K562 (cell line): Measurements from ENCODE around the gene ANKRD13B. TPM values are rescaled to one million over a fixed set of nuclear protein-coding genes. Genes with fewer than 3 reads are reported as not detected.

Experiments used
- E2F4 ChIP-seq: sonication (generic); formaldehyde crosslinking; IDR thresholded peaks from 2 replicates; pipeline ENCODE4 v1.8.0; 2022; ENCODE audit warnings: mild to moderate bottlenecking, low read depth, missing genetic modification reagents
- FOS ChIP-seq: IDR thresholded peaks from 3 replicates; pipeline ENCODE4 v1.6.1; 2011; ENCODE audit not compliant: insufficient read length; ENCODE audit errors: extremely low read depth
- MYNN ChIP-seq, 2 experiments: sonication (generic); formaldehyde crosslinking in 1 of 2; IDR thresholded peaks; 2 replicates each; pipeline versions ENCODE4 v1.5.0 to v1.6.1; 2016 to 2020; ENCODE audit warnings: antibody characterized with exemption in 1 of 2, missing genetic modification reagents in 1 of 2
- SREBF2 ChIP-seq: sonication (generic); formaldehyde crosslinking; IDR thresholded peaks from 2 replicates; pipeline ENCODE4 v1.4.0; 2020; ENCODE audit warnings: mild to moderate bottlenecking, missing genetic modification reagents
- UBTF ChIP-seq, 2 experiments: IDR thresholded peaks; 2 replicates each; pipeline ENCODE4 v1.6.1; 2012; ENCODE audit warnings: improper control_type of control experiment in 2 of 2, low read depth in 2 of 2, low read length in 2 of 2, borderline replicate concordance in 1 of 2
- YY1 ChIP-seq, 3 experiments: IDR thresholded peaks; 2 replicates each; pipeline ENCODE4 v1.6.1; 2011; ENCODE audit warnings: low read length in 2 of 3, mild to moderate bottlenecking in 2 of 3, moderate library complexity in 2 of 3, borderline replicate concordance in 1 of 3, control low read depth in 1 of 3, low read depth in 1 of 3; ENCODE audit not compliant: insufficient read depth in 3 of 3, insufficient replicate concordance in 2 of 3, control insufficient read depth in 1 of 3, insufficient read length in 1 of 3; ENCODE audit errors: extremely low read depth in 1 of 3
- ZNF699 ChIP-seq: fragments of 250-450 bp; sonication (Bioruptor Pico); IDR thresholded peaks from 2 replicates; pipeline ENCODE4 v1.8.0; 2021; ENCODE audit warnings: mild to moderate bottlenecking, moderate library complexity; ENCODE audit not compliant: insufficient replicate concordance
- ZNF76 ChIP-seq: fragments of 250-450 bp; sonication (Bioruptor Pico); IDR thresholded peaks from 2 replicates; pipeline ENCODE4 v1.4.0; 2020; ENCODE audit warnings: mild to moderate bottlenecking, moderate library complexity, borderline replicate concordance
- polyA plus RNA-seq, 8 experiments: library from polyadenylated mRNA; depleted of rRNA in 4 of 8; stranded (reverse) in 5 of 8; unstranded in 3 of 8; fragments of >200 nt; fragmentation: Nextera tagmentation in 2 of 8; fragmentation: Illumina TruSeq in 1 of 8; extraction: Ambion mirVana in 2 of 8; extraction: Trizol in 1 of 8; gene quantifications; 2 replicates each; pipeline versions ENCODE4 v1.2.1 to v1.2.3, GENCODE V29; 2011 to 2014; ENCODE audit warnings: inconsistent platforms in 1 of 8, missing spikeins in 1 of 8
- total RNA-seq, 7 experiments: library from RNA; depleted of rRNA in 6 of 7; stranded (reverse); fragments of >200 nt in 6 of 7; fragmentation: Illumina TruSeq in 2 of 7; extraction: Trizol in 2 of 7; gene quantifications; 2 replicates each; pipeline versions ENCODE4 v1.2.1 to v1.2.3, GENCODE V29; 2011 to 2021; ENCODE audit warnings: low replicate concordance in 1 of 7
- TF ChIP-seq, protein P1 (sequence below): sonication (generic); formaldehyde crosslinking; IDR thresholded peaks from 2 replicates; pipeline ENCODE4 v1.8.0; 2022; ENCODE audit warnings: mild to moderate bottlenecking, missing genetic modification reagents
- TF ChIP-seq, protein P2 (sequence below): sonication (generic); formaldehyde crosslinking; IDR thresholded peaks from 2 replicates; pipeline ENCODE4 v1.9.0; 2022; ENCODE audit warnings: mild to moderate bottlenecking, missing genetic modification reagents
- TF ChIP-seq, protein P3 (sequence below): sonication (generic); IDR thresholded peaks from 2 replicates; pipeline ENCODE4 v1.6.1; 2016
- TF ChIP-seq, protein P4 (sequence below): sonication (generic); formaldehyde crosslinking; IDR thresholded peaks from 2 replicates; pipeline ENCODE4 v1.8.0; 2022; ENCODE audit warnings: missing genetic modification reagents, mild to moderate bottlenecking, moderate library complexity, borderline replicate concordance

The ANKRD13B gene
- total and polyA plus RNA-seq, 9 of the 15 experiments (the other 6 are each of a cell fraction or from before 2014, with no cell fraction given): 0.15 to 28.1 (median 4.6) TPM

GRCh38 chr17:29622337-29623282 is 29.7 kb downstream of the ANKRD13B start, which contains the start of gene CORO6 (continued):
- TF ChIP-seq YY1 (IDR thresholded peaks at IDR 0.05; ENCODE audit: borderline replicate concordance in 1 of 3, control insufficient read depth in 1 of 3, extremely low read depth in 1 of 3, insufficient read depth in 3 of 3, insufficient read length in 1 of 3, insufficient replicate concordance in 2 of 3, low read depth in 1 of 3, low read length in 2 of 3): peak in 1 of 3 experiments; percentile 44
- TF ChIP-seq ZNF699 (CRISPR knock-in tag): no peak
- no peak for TF ChIP-seq ZNF76 (CRISPR knock-in tag)
- TF ChIP-seq MYNN (IDR thresholded peaks at IDR 0.05): no peak
- TF ChIP-seq MYNN (CRISPR knock-in tag; IDR thresholded peaks at IDR 0.05): no peak
- peak; percentile 25; the same call in 1 of the 2 replicates for TF ChIP-seq E2F4
- no peak for TF ChIP-seq SREBF2 (CRISPR knock-in tag)
- no peak for TF ChIP-seq FOS
- TF ChIP-seq, protein P1, sequence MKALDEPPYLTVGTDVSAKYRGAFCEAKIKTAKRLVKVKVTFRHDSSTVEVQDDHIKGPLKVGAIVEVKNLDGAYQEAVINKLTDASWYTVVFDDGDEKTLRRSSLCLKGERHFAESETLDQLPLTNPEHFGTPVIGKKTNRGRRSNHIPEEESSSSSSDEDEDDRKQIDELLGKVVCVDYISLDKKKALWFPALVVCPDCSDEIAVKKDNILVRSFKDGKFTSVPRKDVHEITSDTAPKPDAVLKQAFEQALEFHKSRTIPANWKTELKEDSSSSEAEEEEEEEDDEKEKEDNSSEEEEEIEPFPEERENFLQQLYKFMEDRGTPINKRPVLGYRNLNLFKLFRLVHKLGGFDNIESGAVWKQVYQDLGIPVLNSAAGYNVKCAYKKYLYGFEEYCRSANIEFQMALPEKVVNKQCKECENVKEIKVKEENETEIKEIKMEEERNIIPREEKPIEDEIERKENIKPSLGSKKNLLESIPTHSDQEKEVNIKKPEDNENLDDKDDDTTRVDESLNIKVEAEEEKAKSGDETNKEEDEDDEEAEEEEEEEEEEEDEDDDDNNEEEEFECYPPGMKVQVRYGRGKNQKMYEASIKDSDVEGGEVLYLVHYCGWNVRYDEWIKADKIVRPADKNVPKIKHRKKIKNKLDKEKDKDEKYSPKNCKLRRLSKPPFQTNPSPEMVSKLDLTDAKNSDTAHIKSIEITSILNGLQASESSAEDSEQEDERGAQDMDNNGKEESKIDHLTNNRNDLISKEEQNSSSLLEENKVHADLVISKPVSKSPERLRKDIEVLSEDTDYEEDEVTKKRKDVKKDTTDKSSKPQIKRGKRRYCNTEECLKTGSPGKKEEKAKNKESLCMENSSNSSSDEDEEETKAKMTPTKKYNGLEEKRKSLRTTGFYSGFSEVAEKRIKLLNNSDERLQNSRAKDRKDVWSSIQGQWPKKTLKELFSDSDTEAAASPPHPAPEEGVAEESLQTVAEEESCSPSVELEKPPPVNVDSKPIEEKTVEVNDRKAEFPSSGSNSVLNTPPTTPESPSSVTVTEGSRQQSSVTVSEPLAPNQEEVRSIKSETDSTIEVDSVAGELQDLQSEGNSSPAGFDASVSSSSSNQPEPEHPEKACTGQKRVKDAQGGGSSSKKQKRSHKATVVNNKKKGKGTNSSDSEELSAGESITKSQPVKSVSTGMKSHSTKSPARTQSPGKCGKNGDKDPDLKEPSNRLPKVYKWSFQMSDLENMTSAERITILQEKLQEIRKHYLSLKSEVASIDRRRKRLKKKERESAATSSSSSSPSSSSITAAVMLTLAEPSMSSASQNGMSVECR (CRISPR knock-in tag): peak; percentile 21; the same call in 1 of the 2 replicates
- TF ChIP-seq, protein P2, sequence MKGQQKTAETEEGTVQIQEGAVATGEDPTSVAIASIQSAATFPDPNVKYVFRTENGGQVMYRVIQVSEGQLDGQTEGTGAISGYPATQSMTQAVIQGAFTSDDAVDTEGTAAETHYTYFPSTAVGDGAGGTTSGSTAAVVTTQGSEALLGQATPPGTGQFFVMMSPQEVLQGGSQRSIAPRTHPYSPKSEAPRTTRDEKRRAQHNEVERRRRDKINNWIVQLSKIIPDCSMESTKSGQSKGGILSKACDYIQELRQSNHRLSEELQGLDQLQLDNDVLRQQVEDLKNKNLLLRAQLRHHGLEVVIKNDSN: no peak
- 0 out of 4 replicates have a peak, but pooled peaks of 1 of the 2 experiments have one; percentile 40 for TF ChIP-seq UBTF (IDR thresholded peaks at IDR 0.05; ENCODE audit: borderline replicate concordance in 1 of 2, low read depth in 2 of 2, low read length in 2 of 2)
- TF ChIP-seq, protein P3, sequence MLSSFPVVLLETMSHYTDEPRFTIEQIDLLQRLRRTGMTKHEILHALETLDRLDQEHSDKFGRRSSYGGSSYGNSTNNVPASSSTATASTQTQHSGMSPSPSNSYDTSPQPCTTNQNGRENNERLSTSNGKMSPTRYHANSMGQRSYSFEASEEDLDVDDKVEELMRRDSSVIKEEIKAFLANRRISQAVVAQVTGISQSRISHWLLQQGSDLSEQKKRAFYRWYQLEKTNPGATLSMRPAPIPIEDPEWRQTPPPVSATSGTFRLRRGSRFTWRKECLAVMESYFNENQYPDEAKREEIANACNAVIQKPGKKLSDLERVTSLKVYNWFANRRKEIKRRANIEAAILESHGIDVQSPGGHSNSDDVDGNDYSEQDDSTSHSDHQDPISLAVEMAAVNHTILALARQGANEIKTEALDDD: no peak
- TF ChIP-seq, protein P4, sequence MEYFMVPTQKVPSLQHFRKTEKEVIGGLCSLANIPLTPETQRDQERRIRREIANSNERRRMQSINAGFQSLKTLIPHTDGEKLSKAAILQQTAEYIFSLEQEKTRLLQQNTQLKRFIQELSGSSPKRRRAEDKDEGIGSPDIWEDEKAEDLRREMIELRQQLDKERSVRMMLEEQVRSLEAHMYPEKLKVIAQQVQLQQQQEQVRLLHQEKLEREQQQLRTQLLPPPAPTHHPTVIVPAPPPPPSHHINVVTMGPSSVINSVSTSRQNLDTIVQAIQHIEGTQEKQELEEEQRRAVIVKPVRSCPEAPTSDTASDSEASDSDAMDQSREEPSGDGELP: peak; percentile 64; the same call in 1 of the 2 replicates
